Mesendoderm (in vitro differentiated cells): ENCODE measurements around the gene MESD.
A peak's percentile ranks its signal among the peaks of the same experiment; 100 is the strongest.
"Not testable (repeated sequence)": the region's sequence is repeated elsewhere in the genome, so short reads cannot be mapped to it uniquely, and the experiment has no call there.

Experiments used
- DNase-seq: peaks from one replicate; pipeline ENCODE4 v3.0.0; 2013
- H2AK5ac ChIP-seq: 2 replicates; pipeline ENCODE4 v1.6.1; 2013; ENCODE audit warnings: low read length, inconsistent platforms
- H2BK120ac ChIP-seq: 2 replicates; pipeline ENCODE4 v1.6.1; 2013; ENCODE audit warnings: low read depth, mild to moderate bottlenecking, low read length, moderate library complexity, mixed read lengths
- H2BK15ac ChIP-seq: replicated peaks from 2 replicates; pipeline ENCODE4 v1.6.1; 2013; ENCODE audit warnings: low read depth, mild to moderate bottlenecking, moderate library complexity
- H2BK5ac ChIP-seq: 2 replicates; pipeline ENCODE4 v1.6.1; 2013; ENCODE audit warnings: low read length, inconsistent platforms
- H3K18ac ChIP-seq: 2 replicates; pipeline ENCODE4 v1.6.1; 2013; ENCODE audit warnings: mild to moderate bottlenecking, low read length, mixed read lengths
- H3K23ac ChIP-seq: one replicate; pipeline ENCODE4 v1.6.1; 2013; ENCODE audit warnings: low read length
- H3K27ac ChIP-seq: 2 replicates; pipeline ENCODE4 v1.5.1; 2013; ENCODE audit warnings: low read depth, mild to moderate bottlenecking, inconsistent platforms, low read length, moderate library complexity
- H3K27me3 ChIP-seq: 2 replicates; pipeline ENCODE4 v1.6.1; 2013; ENCODE audit warnings: low read length, control low read depth, mild to moderate bottlenecking, inconsistent platforms; ENCODE audit not compliant: insufficient read depth, poor library complexity
- H3K36me3 ChIP-seq: 2 replicates; pipeline ENCODE4 v1.6.1; 2013; ENCODE audit warnings: low read length, inconsistent platforms; ENCODE audit not compliant: control insufficient read depth, insufficient read depth
- H3K4ac ChIP-seq: one replicate; pipeline ENCODE4 v1.6.1; 2013; ENCODE audit warnings: low read depth, mild to moderate bottlenecking, low read length, moderate library complexity
- H3K4me1 ChIP-seq: 2 replicates; pipeline ENCODE4 v1.6.1; 2013; ENCODE audit warnings: low read depth, low read length, inconsistent platforms; ENCODE audit not compliant: control insufficient read depth
- H3K4me2 ChIP-seq: 2 replicates; pipeline ENCODE4 v1.6.1; 2013; ENCODE audit warnings: low read length
- H3K4me3 ChIP-seq: 2 replicates; pipeline ENCODE4 v1.5.1; 2013; ENCODE audit warnings: mild to moderate bottlenecking, low read length
- H3K56ac ChIP-seq: one replicate; pipeline ENCODE4 v1.6.1; 2013; ENCODE audit warnings: low read length
- H3K79me1 ChIP-seq: 2 replicates; pipeline ENCODE4 v1.6.1; 2013; ENCODE audit warnings: low read length, inconsistent platforms
- H3K79me2 ChIP-seq: 2 replicates; pipeline ENCODE4 v1.6.1; 2013; ENCODE audit warnings: mild to moderate bottlenecking, low read length; ENCODE audit not compliant: control insufficient read depth, insufficient read depth
- H3K9ac ChIP-seq: 2 replicates; pipeline ENCODE4 v1.6.1; 2013; ENCODE audit warnings: low read length, inconsistent platforms
- H4K5ac ChIP-seq: one replicate; pipeline ENCODE4 v1.6.1; 2013; ENCODE audit warnings: low read length
- H4K8ac ChIP-seq: one replicate; pipeline ENCODE4 v1.6.1; 2013; ENCODE audit warnings: low read depth, mild to moderate bottlenecking, control low read depth, low read length, moderate library complexity
- WGBS: extraction: QIAGEN DNeasy Blood & Tissue Kit; methylation state at CpG from one replicate; pipeline ENCODE4 v1.1.7; 2013; ENCODE audit warnings: low lambda C conversion rate, missing lambda C conversion rate; ENCODE audit not compliant: insufficient coverage; ENCODE audit errors: extremely low coverage; 5-methylcytosine and 5-hydroxymethylcytosine counted together

The MESD gene

DNA sequence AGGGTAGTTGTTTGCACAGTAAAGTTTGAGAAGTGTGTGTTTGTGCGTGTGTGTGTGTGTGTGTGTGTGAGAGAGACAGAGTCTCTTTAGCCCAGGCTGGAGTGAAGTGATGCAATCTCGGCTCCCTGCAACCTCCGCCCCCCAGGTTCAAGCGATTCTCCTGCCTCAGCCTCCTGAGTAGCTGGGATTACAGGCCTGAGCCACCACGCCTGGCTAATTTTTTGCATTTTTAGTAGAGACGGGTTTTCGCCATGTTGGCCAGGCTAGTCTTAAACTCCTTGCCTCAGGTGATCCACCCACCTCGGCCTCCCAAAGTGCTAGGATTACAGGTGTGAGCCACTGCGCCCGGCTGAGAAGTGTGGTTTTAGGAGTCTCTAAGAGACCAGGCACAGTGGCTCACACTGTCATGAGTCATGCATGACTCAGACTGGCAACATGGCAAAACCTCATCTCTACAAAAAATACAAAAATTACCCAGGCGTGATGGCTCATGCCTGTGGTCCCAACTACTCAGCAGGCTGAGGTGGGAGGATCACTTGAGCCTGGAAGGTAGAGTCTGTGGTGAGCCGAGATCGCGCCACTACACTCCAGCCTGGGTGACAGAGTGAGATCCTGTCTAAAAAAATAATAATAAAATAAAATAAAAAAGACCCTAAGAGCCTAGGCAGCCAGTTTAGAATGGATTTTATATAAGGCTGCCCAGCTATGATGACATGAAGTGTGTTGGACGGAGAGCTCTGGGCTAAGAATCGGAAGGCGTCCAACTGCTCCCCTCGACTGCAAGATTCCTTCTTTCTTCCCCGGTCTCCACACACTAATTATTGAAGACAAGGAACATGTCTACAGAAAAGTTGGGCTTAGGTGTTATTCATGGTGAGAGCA, 33.8 kb downstream of the MESD start:
- no CpG with 5 or more reads among the region's 19 CpGs for WGBS
- not testable (repeated sequence) for H3K4me3 ChIP-seq, H3K18ac ChIP-seq, H3K79me1 ChIP-seq, H3K9ac ChIP-seq, H3K27me3 ChIP-seq, H3K27ac ChIP-seq, H4K8ac ChIP-seq, H2BK15ac ChIP-seq, H3K79me2 ChIP-seq, H3K56ac ChIP-seq, H2AK5ac ChIP-seq, H2BK5ac ChIP-seq, H3K4me2 ChIP-seq, H2BK120ac ChIP-seq, H3K23ac ChIP-seq, H4K5ac ChIP-seq, H3K4me1 ChIP-seq, H3K36me3 ChIP-seq
- peak; percentile 60 for DNase-seq
- peak overlapping the region; percentile 21 for H3K4ac ChIP-seq

DNA sequence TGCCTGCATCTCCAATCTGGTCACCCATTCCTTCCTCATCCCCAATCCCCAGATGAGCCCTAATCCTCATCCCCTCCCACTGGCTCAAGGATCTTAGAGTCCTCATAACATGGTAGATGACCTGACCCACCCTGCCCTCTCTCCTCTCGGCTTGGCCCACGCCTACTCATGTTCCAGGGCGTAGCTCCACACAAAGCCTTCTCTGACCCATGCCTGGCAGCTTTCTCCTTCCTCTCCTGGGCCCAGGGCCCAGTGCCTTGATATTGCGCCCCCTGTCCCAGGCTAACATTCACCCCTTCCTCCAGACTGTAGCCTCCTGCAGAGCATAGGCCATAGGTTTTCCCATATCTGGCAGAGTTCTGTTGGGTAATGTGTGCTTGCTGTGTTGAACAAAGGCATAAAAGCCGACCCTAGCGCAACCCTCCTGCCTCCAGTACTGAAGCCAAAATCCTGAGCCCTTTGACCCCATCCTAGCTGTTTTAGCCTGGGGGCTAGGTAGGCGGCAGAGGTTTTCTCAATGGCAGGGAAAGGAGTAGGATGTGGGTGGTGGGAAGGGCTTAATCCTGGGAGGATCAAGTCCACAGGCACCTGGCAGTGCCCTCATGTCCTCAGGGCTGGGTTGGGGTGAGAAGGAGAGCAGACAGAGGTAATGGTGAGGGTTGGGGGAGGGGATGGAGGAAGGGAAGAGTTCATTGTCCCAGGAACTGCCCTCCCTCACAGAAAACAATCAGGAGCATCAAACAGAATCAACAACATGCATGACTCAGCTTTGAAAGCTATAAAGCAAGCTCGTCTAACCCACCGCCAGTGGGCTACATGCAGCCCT, 35.5 kb downstream of the MESD start:
- Histone ChIP-seq H3K18ac (peak overlapping the region; percentile 44), H3K4ac (peak overlapping the region; percentile 49), H3K27ac (peak overlapping the region; percentile 6), H3K56ac (peak overlapping the region; percentile 68), H3K4me1 (peaks cover 8% of the 10 kb centered on the region), H3K79me1 (no peaks in the 10 kb centered on the region), H3K23ac (no peak overlapping the region), H3K36me3 (peaks cover 2% of the 10 kb centered on the region), H4K8ac (no peak overlapping the region), H2AK5ac (no peak overlapping the region), H4K5ac (no peak overlapping the region), H2BK5ac (peak overlapping the region; percentile 81), H3K4me2 (no peak overlapping the region), H3K27me3 (no peaks in the 10 kb centered on the region), H2BK120ac (no peak overlapping the region), H3K9ac (no peak overlapping the region), H3K79me2 (no peaks in the 10 kb centered on the region), H2BK15ac (no peak overlapping the region), H3K4me3 (no peak overlapping the region)
- WGBS: no CpG with 5 or more reads among the region's 9 CpGs
- DNase-seq: peak; percentile 95

- Histone ChIP-seq H3K4me2 (no peak overlapping the region), H3K27me3 (no peaks in the 10 kb centered on the region), H3K79me2 (no peaks in the 10 kb centered on the region), H2BK15ac (no peak overlapping the region), H3K79me1 (no peaks in the 10 kb centered on the region), H2BK120ac (no peak overlapping the region), H3K9ac (no peak overlapping the region), H3K27ac (no peak overlapping the region), H4K8ac (no peak overlapping the region), H4K5ac (no peak overlapping the region), H3K4me1 (peaks cover 8% of the 10 kb centered on the region), H3K23ac (no peak overlapping the region), H3K36me3 (peaks cover 2% of the 10 kb centered on the region), H3K4ac (no peak overlapping the region), H3K18ac (no peak overlapping the region), H3K56ac (peak overlapping the region; percentile 68), H3K4me3 (no peak overlapping the region), H2BK5ac (peak overlapping the region; percentile 81), H2AK5ac (no peak overlapping the region)
- DNase-seq: no peak
- no CpG with 5 or more reads among the region's 12 CpGs for WGBS
These were observed 36.3 kb downstream of the MESD start for GRCh38 chr15:80953001-80953952.

- no peak overlapping the region for H4K5ac ChIP-seq
- H3K36me3 ChIP-seq: peaks cover 3% of the 10 kb centered on the region
- no peak for DNase-seq
- H3K4ac ChIP-seq: no peak overlapping the region
- no peak overlapping the region for H3K4me3 ChIP-seq
- H3K4me1 ChIP-seq: peaks cover 8% of the 10 kb centered on the region
- H3K23ac ChIP-seq: no peak overlapping the region
- H3K9ac ChIP-seq: no peak overlapping the region
- H2AK5ac ChIP-seq: no peak overlapping the region
- H3K18ac ChIP-seq: no peak overlapping the region
- no peak overlapping the region for H2BK15ac ChIP-seq
- WGBS: no CpG with 5 or more reads among the region's 5 CpGs
- H2BK5ac ChIP-seq: no peak overlapping the region
- H3K56ac ChIP-seq: no peak overlapping the region
- H4K8ac ChIP-seq: no peak overlapping the region
- H2BK120ac ChIP-seq: no peak overlapping the region
- no peaks in the 10 kb centered on the region for H3K27me3 ChIP-seq
- H3K79me2 ChIP-seq: no peaks in the 10 kb centered on the region
- no peak overlapping the region for H3K4me2 ChIP-seq
- no peak overlapping the region for H3K27ac ChIP-seq
- H3K79me1 ChIP-seq: no peaks in the 10 kb centered on the region
These were observed 37.7 kb downstream of the MESD start for GRCh38 chr15:80951941-80952340.

DNA sequence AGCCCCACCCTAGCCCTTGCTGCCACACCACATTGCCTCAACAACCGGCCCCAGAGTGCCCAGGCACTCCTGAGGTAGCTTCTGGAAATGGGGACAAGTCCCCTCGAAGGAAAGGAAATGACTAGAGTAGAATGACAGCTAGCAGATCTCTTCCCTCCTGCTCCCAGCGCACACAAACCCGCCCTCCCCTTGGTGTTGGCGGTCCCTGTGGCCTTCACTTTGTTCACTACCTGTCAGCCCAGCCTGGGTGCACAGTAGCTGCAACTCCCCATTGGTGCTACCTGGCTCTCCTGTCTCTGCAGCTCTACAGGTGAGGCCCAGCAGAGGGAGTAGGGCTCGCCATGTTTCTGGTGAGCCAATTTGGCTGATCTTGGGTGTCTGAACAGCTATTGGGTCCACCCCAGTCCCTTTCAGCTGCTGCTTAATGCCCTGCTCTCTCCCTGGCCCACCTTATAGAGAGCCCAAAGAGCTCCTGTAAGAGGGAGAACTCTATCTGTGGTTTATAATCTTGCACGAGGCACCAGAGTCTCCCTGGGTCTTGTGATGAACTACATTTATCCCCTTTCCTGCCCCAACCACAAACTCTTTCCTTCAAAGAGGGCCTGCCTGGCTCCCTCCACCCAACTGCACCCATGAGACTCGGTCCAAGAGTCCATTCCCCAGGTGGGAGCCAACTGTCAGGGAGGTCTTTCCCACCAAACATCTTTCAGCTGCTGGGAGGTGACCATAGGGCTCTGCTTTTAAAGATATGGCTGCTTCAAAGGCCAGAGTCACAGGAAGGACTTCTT, 39.1 kb downstream of the MESD start:
- no peak overlapping the region for H2BK15ac ChIP-seq
- no peak overlapping the region for H3K18ac ChIP-seq
- no peaks in the 10 kb centered on the region for H3K79me1 ChIP-seq
- H4K5ac ChIP-seq: no peak overlapping the region
- no peak for DNase-seq
- no peak overlapping the region for H3K4ac ChIP-seq
- no peak overlapping the region for H3K4me2 ChIP-seq
- no peak overlapping the region for H2BK5ac ChIP-seq
- no peak overlapping the region for H3K23ac ChIP-seq
- H3K27me3 ChIP-seq: no peaks in the 10 kb centered on the region
- no peak overlapping the region for H2BK120ac ChIP-seq
- no CpG with 5 or more reads among the region's 8 CpGs for WGBS
- peaks cover 3% of the 10 kb centered on the region for H3K36me3 ChIP-seq
- no peaks in the 10 kb centered on the region for H3K79me2 ChIP-seq
- H3K4me3 ChIP-seq: no peak overlapping the region
- H4K8ac ChIP-seq: no peak overlapping the region
- H3K27ac ChIP-seq: no peak overlapping the region
- H2AK5ac ChIP-seq: no peak overlapping the region
- no peak overlapping the region for H3K56ac ChIP-seq
- H3K4me1 ChIP-seq: peaks cover 8% of the 10 kb centered on the region
- no peak overlapping the region for H3K9ac ChIP-seq
